HG03469 (cell line): ENCODE measurements around the gene OPCML.

ENCODE experiments used
- ATAC-seq: cut with Tn5 transposase; IDR thresholded peaks from one replicate; pipeline ENCODE4 v1.9.1; 2021; ENCODE audit warnings: mild to moderate bottlenecking, moderate library complexity, moderate number of reproducible peaks; ENCODE audit not compliant: unreplicated experiment

Gene OPCML

GRCh38 chr11:133202816-133203215 lies 329.5 kb downstream of the OPCML start:
- ATAC-seq: no peak

GRCh38 chr11:133198438-133198837 lies 333.9 kb downstream of the OPCML start:
- ATAC-seq: no peak

- ATAC-seq: no peak
Measured at GRCh38 chr11:133197425-133197824, 334.9 kb downstream of the OPCML start.

- no peak for ATAC-seq
Measured at GRCh38 chr11:133191931-133192330, 340.4 kb downstream of the OPCML start.

- ATAC-seq: no peak
Measured at GRCh38 chr11:133181667-133182066, 350.6 kb downstream of the OPCML start.

- ATAC-seq: no peak
Measured at GRCh38 chr11:133181066-133181465, 351.2 kb downstream of the OPCML start.

GRCh38 chr11:133180201-133180600 lies 352.1 kb downstream of the OPCML start:
- no peak for ATAC-seq

GRCh38 chr11:133176748-133177147 lies 355.6 kb downstream of the OPCML start:
- no peak for ATAC-seq

- peak; percentile 84 for ATAC-seq
Measured at GRCh38 chr11:133175103-133175502, 357.2 kb downstream of the OPCML start.

- no peak for ATAC-seq
Measured at GRCh38 chr11:133173810-133174412, 358.4 kb downstream of the OPCML start.

- no peak for ATAC-seq
Measured at GRCh38 chr11:133172349-133172748, 360.0 kb downstream of the OPCML start.

GRCh38 chr11:133171374-133171773 lies 360.9 kb downstream of the OPCML start:
- ATAC-seq: no peak

- no peak for ATAC-seq
Measured at GRCh38 chr11:133168016-133168415, 364.3 kb downstream of the OPCML start.

- ATAC-seq: no peak
Measured at GRCh38 chr11:133166662-133167061, 365.6 kb downstream of the OPCML start.

GRCh38 chr11:133164986-133165385 lies 367.3 kb downstream of the OPCML start:
- no peak for ATAC-seq

GRCh38 chr11:133163463-133164419 lies 368.6 kb downstream of the OPCML start:
- ATAC-seq: peak; percentile 69

GRCh38 chr11:133162227-133162626 lies 370.1 kb downstream of the OPCML start:
- no peak for ATAC-seq

GRCh38 chr11:133160754-133161153 lies 371.5 kb downstream of the OPCML start:
- ATAC-seq: no peak

GRCh38 chr11:133156986-133157745 lies 375.1 kb downstream of the OPCML start:
- no peak for ATAC-seq

- ATAC-seq: no peak
Measured at GRCh38 chr11:133154781-133155180, 377.5 kb downstream of the OPCML start.

- ATAC-seq: no peak
Measured at GRCh38 chr11:133154076-133154475, 378.2 kb downstream of the OPCML start.
